Bronchial epithelial cell (primary cell): ENCODE data around the gene MTMR1. TPM values are rescaled to one million over a fixed set of nuclear protein-coding genes. Genes with fewer than 3 reads are reported as not detected.

Experiments used
- DNase-seq: peaks from one replicate; pipeline ENCODE4 v3.0.0-alpha.2; 2010; ENCODE audit warnings: low read depth
- FAIRE-seq: peaks from 2 replicates; lab custom pipeline; 2011; peaks lifted over from hg19 to GRCh38; lab: Jason Lieb, UNC
- H3K27me3 ChIP-seq: 2 replicates; pipeline ENCODE4 v1.5.1; 2011; ENCODE audit warnings: low read length; ENCODE audit not compliant: control insufficient read depth, insufficient read depth
- H3K36me3 ChIP-seq: 2 replicates; pipeline ENCODE4 v1.5.1; 2011; ENCODE audit warnings: low read length; ENCODE audit not compliant: control insufficient read depth, insufficient read depth
- H3K4me3 ChIP-seq: 2 replicates; pipeline ENCODE4 v1.5.1; 2011; ENCODE audit warnings: mild to moderate bottlenecking, low read depth, low read length, control low read depth
- CTCF ChIP-seq: IDR thresholded peaks from 2 replicates; pipeline ENCODE4 v1.5.1; 2011; ENCODE audit warnings: mild to moderate bottlenecking, moderate library complexity, low read length, control low read depth, inconsistent platforms; ENCODE audit not compliant: insufficient read depth, severe bottlenecking
- total RNA-seq: library from RNA; depleted of rRNA; stranded (reverse); fragments of >200 nt; gene quantifications from 2 replicates; pipeline ENCODE4 v1.2.1, GENCODE V29; 2014

The MTMR1 gene
- total RNA-seq, 1 donor from 2014 or later = 14.0 TPM

DNA sequence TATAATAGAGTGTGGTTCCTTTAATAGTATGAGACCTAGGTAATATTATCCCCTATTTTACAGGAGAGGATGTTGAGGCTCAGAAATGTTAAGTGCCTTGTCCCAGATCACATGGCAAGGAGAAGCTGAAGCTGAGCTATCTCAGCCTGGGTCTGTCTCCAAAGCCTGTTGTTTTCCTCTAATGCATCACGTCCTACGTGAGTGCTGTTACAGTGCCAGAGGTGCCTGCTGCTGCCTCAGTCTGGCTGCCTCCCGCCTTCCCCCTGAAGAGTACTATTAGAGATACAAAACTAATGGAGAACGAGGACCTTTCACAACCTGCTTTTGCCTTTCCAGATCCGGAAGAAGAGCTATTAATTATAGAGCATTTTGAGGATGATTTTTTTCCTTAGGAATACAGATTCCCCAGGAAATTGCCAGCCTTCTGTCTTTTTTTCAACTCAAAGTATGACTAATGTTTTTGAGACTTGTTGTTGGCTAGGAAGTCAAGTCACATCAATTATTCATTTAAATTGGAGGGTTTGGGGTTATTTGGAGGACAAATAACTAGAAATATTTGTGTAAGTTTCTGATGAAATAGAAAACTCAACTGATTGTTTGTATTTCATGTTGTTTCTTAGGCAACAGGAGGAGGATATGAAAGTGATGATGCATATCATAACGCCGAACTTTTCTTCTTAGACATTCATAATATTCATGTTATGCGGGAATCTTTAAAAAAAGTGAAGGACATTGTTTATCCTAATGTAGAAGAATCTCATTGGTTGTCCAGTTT lies 43.9 kb upstream of the MTMR1 start:
- H3K4me3 ChIP-seq = no peak overlapping the region
- DNase-seq = peak; percentile 32
- no peak for TF ChIP-seq CTCF
- H3K27me3 ChIP-seq = no peaks in the 10 kb centered on the region
- FAIRE-seq = no peak
- H3K36me3 ChIP-seq = peaks cover 1% of the 10 kb centered on the region

DNA sequence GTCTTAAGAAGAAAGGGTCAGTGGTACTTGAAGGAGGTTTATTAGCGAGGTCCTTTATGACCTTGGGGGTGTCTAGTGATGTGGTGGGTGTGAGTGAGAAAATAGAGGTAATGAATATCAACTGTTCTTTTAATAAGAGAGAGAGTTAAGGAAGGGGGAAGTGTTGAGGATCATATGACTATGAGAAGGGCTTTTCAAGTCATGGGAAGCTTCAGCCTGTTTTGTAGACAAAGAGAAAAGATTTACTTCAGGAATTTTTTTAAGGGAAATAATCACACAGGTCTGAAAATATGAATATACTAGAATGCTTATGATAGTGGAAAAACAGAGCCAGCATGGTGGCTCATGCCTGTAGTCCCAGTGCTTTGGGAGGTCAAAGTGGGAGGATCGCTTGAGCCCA lies 41.3 kb upstream of the MTMR1 start:
- no peaks in the 10 kb centered on the region for H3K27me3 ChIP-seq
- no peak for TF ChIP-seq CTCF
- no peak for FAIRE-seq

GRCh38 chrX:150655788-150656187 lies 37.4 kb upstream of the MTMR1 start:
- no peak overlapping the region for H3K4me3 ChIP-seq
- TF ChIP-seq CTCF = no peak
- FAIRE-seq (no peak), DNase-seq (no peak)
- H3K27me3 ChIP-seq = no peaks in the 10 kb centered on the region
- H3K36me3 ChIP-seq = peaks cover 3% of the 10 kb centered on the region

More for the DNA sequence above, 41.3 kb upstream of the MTMR1 start:
- no peak for DNase-seq
- Histone ChIP-seq H3K36me3 (peaks cover 1% of the 10 kb centered on the region), H3K4me3 (no peak overlapping the region)

GRCh38 chrX:150663073-150663472 lies 30.1 kb upstream of the MTMR1 start:
- no peak for FAIRE-seq
- H3K27me3 ChIP-seq = no peaks in the 10 kb centered on the region
- no peak for TF ChIP-seq CTCF
- no peak overlapping the region for H3K4me3 ChIP-seq
- peaks cover 1% of the 10 kb centered on the region for H3K36me3 ChIP-seq
- DNase-seq = no peak

GRCh38 chrX:150664290-150664689 lies 28.9 kb upstream of the MTMR1 start:
- Histone ChIP-seq H3K27me3 (no peaks in the 10 kb centered on the region), H3K4me3 (no peak overlapping the region), H3K36me3 (peaks cover 1% of the 10 kb centered on the region)
- FAIRE-seq = no peak
- no peak for DNase-seq
- no peak for TF ChIP-seq CTCF

- DNase-seq = no peak
- H3K4me3 ChIP-seq = no peak overlapping the region
Measured at GRCh38 chrX:150676221-150676620, 17.0 kb upstream of the MTMR1 start.

More at GRCh38 chrX:150676221-150676620, 17.0 kb upstream of the MTMR1 start:
- Histone ChIP-seq H3K36me3 (no peaks in the 10 kb centered on the region), H3K27me3 (no peaks in the 10 kb centered on the region)
- no peak for TF ChIP-seq CTCF
- FAIRE-seq = no peak
